H1 (cell line): Measurements from ENCODE around the gene PCNX3. TPM values are rescaled to one million over a fixed set of nuclear protein-coding genes. Genes with fewer than 3 reads are reported as not detected.
A peak's percentile ranks its signal among the peaks of the same experiment; 100 is the strongest.

ENCODE experiments used
- CBX8 ChIP-seq: fragments of 300-800, 300-1000 bp; sonication (generic); IDR thresholded peaks from 2 replicates; pipeline ENCODE4 v1.7.1; 2016; ENCODE audit warnings: low read depth, low read length, borderline replicate concordance
- CTBP2 ChIP-seq: IDR thresholded peaks from 2 replicates; pipeline ENCODE4 v1.7.0; 2011; ENCODE audit warnings: borderline replicate concordance, mild to moderate bottlenecking, moderate library complexity, mixed read lengths, low read length; ENCODE audit not compliant: insufficient read depth, insufficient read length
- EZH2 ChIP-seq: fragments of 200-600 bp; sonication (generic); IDR thresholded peaks from 2 replicates; pipeline ENCODE4 v1.7.1; 2012; ENCODE audit warnings: low read depth, mild to moderate bottlenecking, moderate library complexity, low read length, inconsistent platforms; ENCODE audit not compliant: severe bottlenecking
- FOSL1 ChIP-seq: IDR thresholded peaks from 2 replicates; pipeline ENCODE4 v1.6.1; 2011; ENCODE audit warnings: mild to moderate bottlenecking, low read depth, low read length, moderate library complexity; ENCODE audit not compliant: insufficient read depth
- GTF2F1 ChIP-seq: IDR thresholded peaks from 2 replicates; pipeline ENCODE4 v1.6.1; 2012; ENCODE audit warnings: low read depth, low read length, improper control_type of control experiment, borderline replicate concordance
- HDAC6 ChIP-seq: IDR thresholded peaks from one replicate; pipeline ENCODE4 v1.7.1; 2012; ENCODE audit warnings: low read depth, mild to moderate bottlenecking, inconsistent platforms, low read length, moderate library complexity
- JUN ChIP-seq: IDR thresholded peaks from 2 replicates; pipeline ENCODE4 v1.6.1; 2011; ENCODE audit warnings: low read depth, mild to moderate bottlenecking, improper control_type of control experiment, low read length
- JUND ChIP-seq: IDR thresholded peaks from 2 replicates; pipeline ENCODE4 v1.6.1; 2011; ENCODE audit warnings: mild to moderate bottlenecking, improper control_type of control experiment, low read length
- POLR2A ChIP-seq, 2 experiments: IDR thresholded peaks; 1 replicate in 1 of 2; 2 replicates in 1 of 2; pipeline ENCODE4 v1.6.1; 2011; ENCODE audit warnings: low read depth in 2 of 2, low read length in 2 of 2, mild to moderate bottlenecking in 2 of 2; ENCODE audit errors: control extremely low read depth in 1 of 2
- POLR2AphosphoS5 ChIP-seq: IDR thresholded peaks from 2 replicates; pipeline ENCODE4 v1.6.1; 2011; ENCODE audit warnings: low read depth, low read length
- RAD21 ChIP-seq, 2 experiments: IDR thresholded peaks in 1 of 2; conservative IDR thresholded peaks in 1 of 2; 2 replicates each; pipeline ENCODE4 v1.6.1; 2011; ENCODE audit warnings: low read depth in 2 of 2, low read length in 2 of 2, improper control_type of control experiment in 1 of 2, inconsistent platforms in 1 of 2, mild to moderate bottlenecking in 1 of 2, moderate library complexity in 1 of 2
- RBBP5 ChIP-seq: IDR thresholded peaks from 2 replicates; pipeline ENCODE4 v1.7.1; 2012; ENCODE audit warnings: low read depth, mild to moderate bottlenecking, inconsistent platforms, low read length, moderate library complexity, borderline replicate concordance
- SAP30 ChIP-seq: fragments of 300-600 bp; sonication (generic); IDR thresholded peaks from 2 replicates; pipeline ENCODE4 v1.7.1; 2012; ENCODE audit warnings: low read length, moderate library complexity, mild to moderate bottlenecking, inconsistent platforms; ENCODE audit not compliant: insufficient read depth, insufficient replicate concordance
- SIN3A ChIP-seq, 2 experiments: IDR thresholded peaks in 1 of 2; conservative IDR thresholded peaks in 1 of 2; 2 replicates each; pipeline ENCODE4 v1.6.1; 2011 to 2012; ENCODE audit warnings: low read length in 2 of 2, improper control_type of control experiment in 1 of 2, low read depth in 1 of 2, mild to moderate bottlenecking in 1 of 2
- SIRT6 ChIP-seq: IDR thresholded peaks from one replicate; pipeline ENCODE4 v1.7.1; 2012; ENCODE audit warnings: low read length, inconsistent platforms
- TAF7 ChIP-seq: optimal IDR thresholded peaks from 2 replicates; pipeline ENCODE3; 2011; ENCODE audit warnings: low read depth, mild to moderate bottlenecking, inconsistent platforms, low read length, moderate library complexity, borderline replicate concordance
- polyA plus RNA-seq, 7 experiments: library from polyadenylated mRNA; depleted of rRNA in 3 of 7; stranded (reverse) in 5 of 7; unstranded in 2 of 7; fragments of >200 nt in 5 of 7; fragments of 200-250 nt in 2 of 7; gene quantifications; 1 replicate in 5 of 7; 2 replicates in 1 of 7; 4 replicates in 1 of 7; pipeline versions ENCODE4 v1.2.1 to v1.2.3, GENCODE V29; 2011 to 2013; ENCODE audit warnings: missing spikeins in 2 of 7, mixed read lengths in 2 of 7
- total RNA-seq: library from RNA; stranded (reverse); fragmentation: NEBNext Ultra II Directional; extraction: Animal tissue kit (Norgen Biotek cat#: 25700); gene quantifications from 2 replicates; pipeline ENCODE4 v1.2.1, GENCODE V29; 2021
- TF ChIP-seq, protein P1 (sequence below), 3 experiments: IDR thresholded peaks; 1 replicate in 2 of 3; 2 replicates in 1 of 3; pipeline versions ENCODE4 v1.5.1 to v1.6.1; 2011; ENCODE audit warnings: low read length in 3 of 3, mild to moderate bottlenecking in 3 of 3, inconsistent platforms in 2 of 3, low read depth in 1 of 3, moderate library complexity in 1 of 3; ENCODE audit not compliant: insufficient read depth in 1 of 3; ENCODE audit errors: control extremely low read depth in 1 of 3

The PCNX3 gene
- total and polyA plus RNA-seq, 2 of the 8 experiments (the other 6 are each of a cell fraction or from before 2014, with no cell fraction given), result 27.2 to 38.8 TPM

DNA sequence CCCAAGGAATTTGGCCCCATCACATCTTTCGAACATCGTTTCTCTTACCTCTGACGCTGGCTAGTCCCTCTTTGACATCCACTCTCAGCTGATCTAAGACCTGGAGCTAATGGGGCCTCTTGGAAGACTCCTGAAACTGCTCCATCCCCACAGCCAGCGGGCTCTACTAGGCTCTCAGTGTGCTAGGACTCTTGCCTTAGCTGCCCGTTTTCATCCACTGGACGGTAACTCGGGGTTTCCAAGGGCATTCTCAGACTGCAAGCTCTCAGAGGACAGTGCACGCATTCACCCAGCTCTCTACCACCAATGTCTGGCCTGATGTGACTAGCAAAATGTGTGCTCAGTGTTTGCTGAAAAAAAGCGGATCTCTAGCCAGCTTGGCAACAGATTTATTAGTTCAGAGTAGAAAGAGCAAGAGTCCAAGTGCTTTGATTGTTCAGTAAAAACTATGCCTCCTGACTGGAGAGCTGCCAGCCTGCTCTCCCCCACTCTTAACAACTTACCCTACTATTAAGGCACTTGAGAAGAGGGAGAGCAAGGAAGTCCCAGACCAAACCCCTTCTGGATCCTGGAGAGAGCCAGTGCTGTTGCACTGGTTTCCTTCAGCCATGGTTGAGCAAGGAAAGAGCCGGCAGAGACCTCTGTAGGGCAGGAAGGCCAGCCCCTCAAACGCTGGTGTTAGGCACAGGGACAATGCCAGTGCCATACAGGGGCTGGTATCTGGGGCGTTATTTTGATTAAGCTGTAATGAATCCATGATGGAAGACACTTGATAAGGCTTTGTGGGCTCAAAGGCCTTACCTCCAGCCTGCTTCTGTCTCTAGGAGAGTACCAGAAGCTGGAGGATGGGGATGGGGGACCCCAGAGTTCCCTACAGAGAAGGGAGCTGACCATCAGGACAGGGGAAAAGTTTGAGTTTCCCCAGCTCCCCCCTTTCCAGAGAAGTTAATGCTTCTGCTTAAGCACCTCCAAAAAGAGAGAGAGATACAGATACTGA lies 38.0 kb downstream of the PCNX3 start (continued):
- TF ChIP-seq POLR2AphosphoS5, result no peak
- no peak for TF ChIP-seq JUN
- TF ChIP-seq GTF2F1, result no peak
- TF ChIP-seq CBX8, result no peak
- TF ChIP-seq POLR2A (IDR thresholded peaks at IDR 0.05; ENCODE audit: control extremely low read depth in 1 of 2, low read depth in 2 of 2, low read length in 2 of 2), result no peak
- peak; percentile 71 for TF ChIP-seq SAP30
- TF ChIP-seq TAF7, result no peak
- TF ChIP-seq SIN3A (conservative IDR thresholded peaks at IDR 0.05 in 1 of 2, IDR thresholded peaks at IDR 0.05 in 1 of 2; ENCODE audit: low read depth in 1 of 2, low read length in 2 of 2), result peak in 1 of 2 experiments; percentile 53; a peak in 2 of 4 replicates
- no peak for TF ChIP-seq JUND
- no peak for TF ChIP-seq RBBP5
- no peak for TF ChIP-seq CTBP2
- TF ChIP-seq, protein P1, sequence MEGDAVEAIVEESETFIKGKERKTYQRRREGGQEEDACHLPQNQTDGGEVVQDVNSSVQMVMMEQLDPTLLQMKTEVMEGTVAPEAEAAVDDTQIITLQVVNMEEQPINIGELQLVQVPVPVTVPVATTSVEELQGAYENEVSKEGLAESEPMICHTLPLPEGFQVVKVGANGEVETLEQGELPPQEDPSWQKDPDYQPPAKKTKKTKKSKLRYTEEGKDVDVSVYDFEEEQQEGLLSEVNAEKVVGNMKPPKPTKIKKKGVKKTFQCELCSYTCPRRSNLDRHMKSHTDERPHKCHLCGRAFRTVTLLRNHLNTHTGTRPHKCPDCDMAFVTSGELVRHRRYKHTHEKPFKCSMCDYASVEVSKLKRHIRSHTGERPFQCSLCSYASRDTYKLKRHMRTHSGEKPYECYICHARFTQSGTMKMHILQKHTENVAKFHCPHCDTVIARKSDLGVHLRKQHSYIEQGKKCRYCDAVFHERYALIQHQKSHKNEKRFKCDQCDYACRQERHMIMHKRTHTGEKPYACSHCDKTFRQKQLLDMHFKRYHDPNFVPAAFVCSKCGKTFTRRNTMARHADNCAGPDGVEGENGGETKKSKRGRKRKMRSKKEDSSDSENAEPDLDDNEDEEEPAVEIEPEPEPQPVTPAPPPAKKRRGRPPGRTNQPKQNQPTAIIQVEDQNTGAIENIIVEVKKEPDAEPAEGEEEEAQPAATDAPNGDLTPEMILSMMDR (IDR thresholded peaks at IDR 0.05; ENCODE audit: control extremely low read depth in 1 of 3, insufficient read depth in 1 of 3, low read depth in 1 of 3, low read length in 3 of 3), result no peak
- TF ChIP-seq EZH2, result no peak
- TF ChIP-seq RAD21 (IDR thresholded peaks at IDR 0.05 in 1 of 2, conservative IDR thresholded peaks at IDR 0.05 in 1 of 2; ENCODE audit: low read depth in 2 of 2, low read length in 2 of 2), result no peak
- no peak for TF ChIP-seq SIRT6
- no peak for TF ChIP-seq HDAC6
- TF ChIP-seq FOSL1, result no peak
